GM12864 (cell line): ENCODE data around the gene PURB.
"Not testable (repeated sequence)": the region's sequence is repeated elsewhere in the genome, so short reads cannot be mapped to it uniquely, and the experiment has no call there.

Experiments
- DNase-seq: peaks from one replicate; pipeline ENCODE4 v3.0.0-alpha.2; 2011; ENCODE audit warnings: low read depth
- H3K4me3 ChIP-seq: 2 replicates; pipeline ENCODE4 v1.5.1; 2011; ENCODE audit warnings: mild to moderate bottlenecking, low read depth, low read length, control low read depth
- TF ChIP-seq, protein P1 (sequence below): IDR thresholded peaks from 2 replicates; pipeline ENCODE4 v1.5.1; 2011; ENCODE audit warnings: low read depth, mild to moderate bottlenecking, moderate library complexity, low read length, control low read depth, inconsistent platforms; ENCODE audit errors: missing control alignments

PURB gene

DNA sequence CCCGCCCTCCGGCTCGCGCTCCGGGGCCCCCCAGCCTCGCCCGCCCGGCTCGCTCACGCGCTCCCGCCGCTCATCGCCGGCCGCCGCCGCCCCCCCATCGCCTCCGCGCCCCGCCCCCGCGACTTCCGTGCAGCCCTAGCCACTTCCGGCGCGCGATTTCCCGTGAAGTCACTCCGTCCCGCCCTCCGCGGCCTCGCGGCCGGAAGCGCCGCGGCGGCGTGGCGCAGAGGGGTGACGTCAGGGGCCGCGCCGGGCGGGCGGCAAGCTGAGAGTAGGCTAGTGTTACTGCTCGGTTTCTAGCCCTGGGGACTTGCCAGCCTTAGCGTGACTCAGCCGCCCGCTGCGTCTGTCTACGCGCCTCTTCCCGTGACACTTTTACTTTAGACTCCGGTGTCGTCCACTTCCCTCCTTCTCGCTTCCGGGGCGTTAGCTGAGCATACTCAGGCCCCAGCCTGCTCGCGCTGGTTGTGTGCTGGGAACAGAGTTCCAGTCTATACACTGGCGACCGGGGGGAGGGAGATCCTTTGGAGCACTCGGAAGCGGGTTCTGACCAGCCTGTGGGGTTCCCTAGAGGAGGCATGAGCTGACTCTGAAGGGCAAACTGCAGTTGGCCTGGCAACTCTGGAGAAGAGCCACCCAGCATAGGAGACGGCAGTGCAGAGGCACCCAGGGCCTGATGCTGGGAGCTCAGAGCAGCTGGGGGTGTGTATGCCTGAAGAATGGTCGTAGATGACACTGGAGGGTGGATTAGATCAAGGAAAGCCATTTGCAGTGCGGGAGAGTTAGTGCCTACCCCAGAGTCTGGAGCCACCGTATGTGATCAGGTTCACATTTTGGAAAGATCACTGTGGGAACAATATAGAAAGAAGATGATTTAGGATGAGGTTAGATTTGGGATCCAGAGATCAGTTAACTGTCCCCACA, at the start of gene PURB:
TSS of gene PURB (minus strand) at position 137 of the 924 bp plus-strand sequence. CDS start 182 bp downstream, outside the sequence.
- peak within 1 kb of the TSS; percentile 97 for H3K4me3 ChIP-seq
- DNase-seq: peak; percentile 85
- TF ChIP-seq, protein P1, sequence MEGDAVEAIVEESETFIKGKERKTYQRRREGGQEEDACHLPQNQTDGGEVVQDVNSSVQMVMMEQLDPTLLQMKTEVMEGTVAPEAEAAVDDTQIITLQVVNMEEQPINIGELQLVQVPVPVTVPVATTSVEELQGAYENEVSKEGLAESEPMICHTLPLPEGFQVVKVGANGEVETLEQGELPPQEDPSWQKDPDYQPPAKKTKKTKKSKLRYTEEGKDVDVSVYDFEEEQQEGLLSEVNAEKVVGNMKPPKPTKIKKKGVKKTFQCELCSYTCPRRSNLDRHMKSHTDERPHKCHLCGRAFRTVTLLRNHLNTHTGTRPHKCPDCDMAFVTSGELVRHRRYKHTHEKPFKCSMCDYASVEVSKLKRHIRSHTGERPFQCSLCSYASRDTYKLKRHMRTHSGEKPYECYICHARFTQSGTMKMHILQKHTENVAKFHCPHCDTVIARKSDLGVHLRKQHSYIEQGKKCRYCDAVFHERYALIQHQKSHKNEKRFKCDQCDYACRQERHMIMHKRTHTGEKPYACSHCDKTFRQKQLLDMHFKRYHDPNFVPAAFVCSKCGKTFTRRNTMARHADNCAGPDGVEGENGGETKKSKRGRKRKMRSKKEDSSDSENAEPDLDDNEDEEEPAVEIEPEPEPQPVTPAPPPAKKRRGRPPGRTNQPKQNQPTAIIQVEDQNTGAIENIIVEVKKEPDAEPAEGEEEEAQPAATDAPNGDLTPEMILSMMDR: no peak

DNA sequence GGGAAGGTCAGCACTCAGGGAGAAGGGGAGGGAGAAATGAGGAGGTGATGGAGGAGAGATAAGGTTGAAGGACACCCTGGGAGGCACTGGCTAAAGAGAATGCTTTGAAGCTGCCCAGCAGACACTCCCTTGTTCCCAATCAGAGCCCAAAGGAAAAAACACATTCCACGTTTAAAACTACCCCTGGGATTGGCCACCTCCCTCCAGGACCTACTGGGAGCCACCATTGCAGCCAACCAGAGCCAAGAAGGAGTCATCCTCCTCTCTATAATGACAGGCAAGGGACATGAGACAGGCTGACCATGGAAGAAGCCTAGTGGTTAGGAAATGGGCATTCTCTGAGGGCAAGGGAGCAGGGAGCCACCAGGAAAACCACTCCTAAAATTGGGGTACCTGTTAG, 49.7 kb upstream of the PURB start:
- no peak overlapping the region for H3K4me3 ChIP-seq
- TF ChIP-seq, protein P1: no peak
- DNase-seq: no peak

DNA sequence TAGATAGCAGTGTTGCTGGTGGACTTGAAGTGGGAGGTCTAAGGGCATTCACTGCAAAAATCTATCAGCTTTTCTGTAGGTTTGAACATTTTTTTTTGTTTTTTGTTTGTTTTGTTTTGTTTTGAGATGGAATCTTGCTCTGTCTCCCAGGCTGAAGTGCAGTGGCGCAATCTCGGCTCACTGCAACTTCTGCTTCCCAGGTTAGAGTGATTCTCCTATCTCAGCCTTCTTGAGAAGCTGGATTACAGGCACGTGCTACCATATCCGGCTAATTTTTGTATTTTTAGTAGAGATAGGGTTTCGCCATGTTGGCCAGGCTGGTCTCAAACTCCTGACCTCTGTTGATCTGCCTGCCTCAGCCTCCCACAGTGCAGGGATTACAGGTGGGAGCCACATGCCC, 49.2 kb upstream of the PURB start:
- not testable (repeated sequence) for H3K4me3 ChIP-seq, DNase-seq

DNA sequence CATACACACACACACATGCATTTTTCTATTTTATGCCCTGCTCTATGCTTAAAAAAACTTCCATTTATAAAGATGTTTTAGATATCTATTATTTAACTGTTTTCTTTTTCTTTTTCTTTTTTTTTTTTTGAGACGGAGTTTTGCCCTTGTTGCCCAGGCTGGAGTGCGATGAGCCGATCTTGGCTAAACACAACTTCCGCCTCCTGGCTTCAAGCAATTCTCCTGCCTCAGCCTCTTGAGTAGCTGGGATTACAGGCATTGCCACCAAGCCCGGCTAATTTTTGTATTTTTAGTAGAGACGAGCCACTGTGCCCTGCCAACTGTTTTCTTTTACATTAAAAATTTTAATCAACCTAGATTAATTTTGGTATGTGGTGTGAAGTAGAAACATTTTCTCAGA, 45.6 kb upstream of the PURB start:
- H3K4me3 ChIP-seq: no peak overlapping the region
- TF ChIP-seq, protein P1: no peak
- no peak for DNase-seq

DNA sequence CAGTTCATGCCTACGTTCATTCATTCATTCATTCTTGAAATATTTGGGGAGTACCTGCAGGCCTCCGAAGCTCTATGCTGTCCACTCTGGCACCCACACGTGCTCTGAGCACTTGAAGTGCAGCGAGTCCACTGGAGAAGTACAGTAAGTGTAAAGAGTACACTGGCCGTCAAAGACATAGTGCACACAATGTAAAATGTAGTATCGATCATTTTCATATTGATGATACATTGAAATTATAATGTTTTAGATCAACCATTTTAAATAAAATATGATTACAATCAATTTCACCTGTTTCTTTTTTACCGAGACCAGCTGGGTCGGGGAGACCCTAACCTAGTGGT, 37.0 kb upstream of the PURB start:
- H3K4me3 ChIP-seq: no peak overlapping the region
- TF ChIP-seq, protein P1: no peak
- DNase-seq: no peak

DNA sequence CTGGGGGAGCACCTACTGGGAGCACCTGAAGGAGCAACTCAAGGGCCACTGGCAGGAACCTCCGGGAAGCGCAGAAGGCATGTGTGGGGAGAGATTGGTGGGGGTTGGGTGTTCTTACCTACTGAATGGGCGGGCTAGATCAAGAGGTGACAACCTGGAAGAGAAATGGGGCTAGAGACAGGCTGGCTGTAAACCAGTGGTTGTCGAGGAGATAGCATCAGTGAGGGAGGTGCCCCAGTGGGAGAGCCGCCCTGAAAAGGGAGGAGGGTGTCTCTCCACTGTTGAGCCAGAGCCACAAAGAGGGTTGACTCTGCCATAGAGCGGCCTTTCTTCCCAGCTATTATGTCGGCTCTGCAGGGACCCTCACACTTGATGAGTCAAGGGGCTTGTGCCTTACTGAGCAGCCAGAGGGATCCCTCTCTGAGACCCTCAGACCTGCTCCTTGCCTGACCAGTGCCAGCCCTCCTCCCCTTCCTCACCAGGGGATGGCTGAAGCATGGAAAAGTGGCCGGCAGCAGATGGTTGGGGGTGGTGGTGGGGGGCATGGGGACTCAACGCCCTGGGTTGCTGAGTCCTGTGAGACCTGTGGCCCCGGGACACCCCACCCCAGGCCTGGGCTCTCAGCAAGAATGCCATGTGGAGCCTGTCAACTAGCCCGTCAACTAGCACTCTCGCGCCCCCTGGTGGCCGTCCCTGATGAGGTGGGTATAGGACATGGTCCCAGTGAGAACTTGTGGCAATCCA, 36.4 kb upstream of the PURB start:
- TF ChIP-seq, protein P1: peak; percentile 91
- peak; percentile 45 for DNase-seq
- no peak overlapping the region for H3K4me3 ChIP-seq

DNA sequence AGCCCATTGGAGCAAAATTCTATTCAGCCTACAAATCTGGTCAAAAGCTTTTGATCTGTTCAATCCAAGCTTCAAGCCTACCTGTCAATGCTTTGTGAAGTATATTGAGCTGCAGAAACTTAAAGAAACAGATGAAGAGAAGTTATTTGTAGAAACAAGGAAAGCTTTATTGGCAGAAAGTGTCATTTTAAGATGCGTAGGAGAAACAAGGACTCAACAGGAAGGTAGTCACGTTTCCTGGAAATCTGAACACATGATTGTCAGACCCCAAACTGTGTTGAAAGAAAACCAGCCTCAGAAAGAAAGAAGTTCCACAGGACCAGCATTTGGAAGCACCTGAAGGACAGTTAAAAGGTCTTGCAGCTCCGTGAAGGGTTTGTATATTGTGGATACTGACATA, 34.8 kb upstream of the PURB start:
- H3K4me3 ChIP-seq: no peak overlapping the region
- TF ChIP-seq, protein P1: no peak
- DNase-seq: no peak
